Neural cell (in vitro differentiated cells): Measurements from ENCODE around the gene PRKAG2. TPM values are rescaled to one million over a fixed set of nuclear protein-coding genes. Genes with fewer than 3 reads are reported as not detected.

Experiments
- H2AFZ ChIP-seq: fragments of 200-600, 300-800 bp; sonication (generic), shearing (Covaris generic); 2 replicates; pipeline ENCODE4 v1.6.0; 2014; ENCODE audit warnings: low read depth, mild to moderate bottlenecking, antibody characterized with exemption, low read length, moderate library complexity
- H3F3A ChIP-seq: fragments of 200-600 bp; shearing (Covaris generic); 2 replicates; pipeline ENCODE4 v1.6.1; 2016; ENCODE audit warnings: mild to moderate bottlenecking, moderate library complexity, mixed read lengths, antibody characterized with exemption, low read length; ENCODE audit not compliant: insufficient read depth, poor library complexity, severe bottlenecking
- H3K27ac ChIP-seq: fragments of 200-600, 300-800 bp; sonication (generic), shearing (Covaris generic); 2 replicates; pipeline ENCODE4 v1.5.1; 2014; ENCODE audit warnings: mild to moderate bottlenecking, low read length, moderate library complexity
- H3K27me3 ChIP-seq: fragments of 300-800, 200-600 bp; sonication (generic), shearing (Covaris generic); 2 replicates; pipeline ENCODE4 v1.6.0; 2014; ENCODE audit warnings: mild to moderate bottlenecking, low read depth, low read length, moderate library complexity; ENCODE audit not compliant: insufficient read depth
- H3K36me3 ChIP-seq: fragments of 300-800, 200-600 bp; sonication (generic), shearing (Covaris generic); 2 replicates; pipeline ENCODE4 v1.5.1; 2014; ENCODE audit warnings: mild to moderate bottlenecking, antibody characterized with exemption, low read length, moderate library complexity; ENCODE audit not compliant: insufficient read depth
- H3K4me2 ChIP-seq: fragments of 300-800, 200-600 bp; sonication (generic), shearing (Covaris generic); 2 replicates; pipeline ENCODE4 v1.6.0; 2014; ENCODE audit warnings: mild to moderate bottlenecking, low read length
- H3K4me3 ChIP-seq: fragments of 300-800, 200-600 bp; sonication (generic), shearing (Covaris generic); 2 replicates; pipeline ENCODE4 v1.5.1; 2014; ENCODE audit warnings: mild to moderate bottlenecking, low read length, moderate library complexity
- H3K79me2 ChIP-seq: fragments of 200-600 bp; shearing (Covaris generic); replicated peaks from 2 replicates; pipeline ENCODE4 v1.6.0; 2014; ENCODE audit warnings: mild to moderate bottlenecking, low read length, moderate library complexity; ENCODE audit not compliant: insufficient read depth
- H3K9ac ChIP-seq: fragments of 300-800, 200-600 bp; sonication (generic), shearing (Covaris generic); 2 replicates; pipeline ENCODE4 v1.6.1; 2016; ENCODE audit warnings: mild to moderate bottlenecking, low read length, mixed read lengths
- H3K9me2 ChIP-seq: fragments of 200-600 bp; shearing (Covaris generic); 2 replicates; pipeline ENCODE4 v1.6.1; 2016; ENCODE audit warnings: mild to moderate bottlenecking, low read length, mixed read lengths; ENCODE audit not compliant: insufficient read depth
- H3K9me3 ChIP-seq: fragments of 200-600, 300-800 bp; sonication (generic), shearing (Covaris generic); 2 replicates; pipeline ENCODE4 v1.6.1; 2016; ENCODE audit warnings: mild to moderate bottlenecking, mixed run types, low read length, moderate library complexity, mixed read lengths
- H4K20me1 ChIP-seq: fragments of 200-600 bp; shearing (Covaris generic); 2 replicates; pipeline ENCODE4 v1.6.1; 2016; ENCODE audit warnings: mild to moderate bottlenecking, mixed run types; ENCODE audit not compliant: insufficient read depth
- EP300 ChIP-seq: fragments of 450-650 bp; conservative IDR thresholded peaks from 2 replicates; pipeline ENCODE4 v1.6.1; 2014; ENCODE audit warnings: antibody characterized with exemption, mild to moderate bottlenecking, moderate library complexity; ENCODE audit not compliant: poor library complexity, severe bottlenecking
- EZH2 ChIP-seq: fragments of 200-600, 300-800 bp; shearing (Covaris generic), sonication (generic); IDR thresholded peaks from 2 replicates; pipeline ENCODE4 v1.6.1; 2014; ENCODE audit warnings: antibody characterized with exemption, low read length, borderline replicate concordance, mild to moderate bottlenecking; ENCODE audit not compliant: insufficient read depth, poor library complexity, severe bottlenecking
- MXI1 ChIP-seq: fragments of 450-650 bp; conservative IDR thresholded peaks from 2 replicates; pipeline ENCODE4 v1.6.1; 2014; ENCODE audit warnings: antibody characterized with exemption, mild to moderate bottlenecking; ENCODE audit not compliant: poor library complexity, severe bottlenecking
- POLR2AphosphoS5 ChIP-seq: IDR thresholded peaks from 2 replicates; pipeline ENCODE4 v1.6.1; 2012
- RAD21 ChIP-seq: fragments of 450-650 bp; conservative IDR thresholded peaks from 2 replicates; pipeline ENCODE4 v1.6.1; 2014; ENCODE audit warnings: antibody characterized with exemption, mild to moderate bottlenecking, moderate library complexity
- SMC3 ChIP-seq: fragments of 450-650 bp; conservative IDR thresholded peaks from 2 replicates; pipeline ENCODE4 v1.6.1; 2014; ENCODE audit warnings: antibody characterized with exemption, mild to moderate bottlenecking, moderate library complexity; ENCODE audit not compliant: poor library complexity
- TAF1 ChIP-seq: IDR thresholded peaks from 2 replicates; pipeline ENCODE4 v1.6.1; 2012; ENCODE audit warnings: low read depth
- polyA plus RNA-seq: library from polyadenylated mRNA; depleted of rRNA; stranded (reverse); fragments of >200 nt; gene quantifications from 2 replicates; pipeline ENCODE4 v1.2.3, GENCODE V29; 2014
- TF ChIP-seq, protein P1 (sequence below): fragments of 450-650 bp; IDR thresholded peaks from 2 replicates; pipeline ENCODE4 v1.5.1; 2014; ENCODE audit warnings: antibody characterized with exemption, mild to moderate bottlenecking, moderate library complexity; ENCODE audit not compliant: poor library complexity, severe bottlenecking
- TF ChIP-seq, protein P2 (sequence below): IDR thresholded peaks from 2 replicates; pipeline ENCODE4 v1.6.1; 2012; ENCODE audit warnings: borderline replicate concordance

PRKAG2 gene
- polyA plus RNA-seq, 1 donor from 2014 or later: 22.9 TPM

DNA sequence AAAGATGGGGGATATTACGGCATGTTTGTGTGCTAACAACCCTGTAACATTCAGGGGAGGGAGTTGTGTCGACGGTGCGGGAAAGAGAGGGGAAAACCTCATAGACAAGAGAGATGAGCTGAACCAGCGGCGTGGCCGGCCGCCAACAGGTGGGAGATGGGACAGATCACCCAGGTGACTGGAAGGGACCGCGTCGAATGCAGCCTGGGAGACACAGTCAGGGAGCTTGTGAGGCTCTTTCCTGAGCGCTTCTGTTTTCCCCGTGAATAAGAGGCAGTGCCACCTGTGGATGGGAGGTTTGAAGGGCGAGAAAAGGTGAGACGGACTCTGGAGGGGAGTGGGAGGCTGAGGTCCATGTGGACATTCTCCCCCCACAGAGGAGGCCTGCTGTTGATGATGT is 9.9 kb upstream of the PRKAG2 start:
- no peak overlapping the region for H2AFZ ChIP-seq

DNA sequence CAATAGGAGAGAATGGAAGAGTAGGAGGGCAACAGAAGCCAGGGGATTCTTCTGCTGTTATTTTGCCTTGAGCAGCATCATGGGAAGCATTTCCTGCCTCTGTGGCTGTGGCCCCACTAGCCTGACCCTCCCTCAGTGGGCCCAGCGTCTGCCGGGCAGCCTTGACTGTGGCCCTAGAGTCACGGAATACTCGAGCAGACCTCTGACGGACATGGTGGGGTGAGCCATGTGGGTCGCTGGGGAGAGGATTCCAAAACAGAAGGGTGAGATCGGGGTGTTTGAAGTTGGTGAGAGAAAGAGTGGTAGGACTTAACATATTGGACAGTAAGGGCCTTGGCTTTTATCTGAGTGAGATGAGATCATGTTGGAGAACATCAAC is 8.3 kb upstream of the PRKAG2 start:
- Histone ChIP-seq H3K4me2 (no peak overlapping the region), H3K9me3 (no peaks in the 10 kb centered on the region), H3K36me3 (no peaks in the 10 kb centered on the region), H3F3A (no peaks in the 10 kb centered on the region), H4K20me1 (no peaks in the 10 kb centered on the region), H3K27me3 (no peaks in the 10 kb centered on the region), H3K79me2 (no peaks in the 10 kb centered on the region), H3K9ac (no peak overlapping the region), H2AFZ (no peak overlapping the region), H3K4me3 (no peak overlapping the region), H3K9me2 (no peaks in the 10 kb centered on the region), H3K27ac (no peak overlapping the region)
- TF ChIP-seq TAF1 (no peak), SMC3 (no peak), RAD21 (no peak), EP300 (no peak)
- TF ChIP-seq, protein P1, sequence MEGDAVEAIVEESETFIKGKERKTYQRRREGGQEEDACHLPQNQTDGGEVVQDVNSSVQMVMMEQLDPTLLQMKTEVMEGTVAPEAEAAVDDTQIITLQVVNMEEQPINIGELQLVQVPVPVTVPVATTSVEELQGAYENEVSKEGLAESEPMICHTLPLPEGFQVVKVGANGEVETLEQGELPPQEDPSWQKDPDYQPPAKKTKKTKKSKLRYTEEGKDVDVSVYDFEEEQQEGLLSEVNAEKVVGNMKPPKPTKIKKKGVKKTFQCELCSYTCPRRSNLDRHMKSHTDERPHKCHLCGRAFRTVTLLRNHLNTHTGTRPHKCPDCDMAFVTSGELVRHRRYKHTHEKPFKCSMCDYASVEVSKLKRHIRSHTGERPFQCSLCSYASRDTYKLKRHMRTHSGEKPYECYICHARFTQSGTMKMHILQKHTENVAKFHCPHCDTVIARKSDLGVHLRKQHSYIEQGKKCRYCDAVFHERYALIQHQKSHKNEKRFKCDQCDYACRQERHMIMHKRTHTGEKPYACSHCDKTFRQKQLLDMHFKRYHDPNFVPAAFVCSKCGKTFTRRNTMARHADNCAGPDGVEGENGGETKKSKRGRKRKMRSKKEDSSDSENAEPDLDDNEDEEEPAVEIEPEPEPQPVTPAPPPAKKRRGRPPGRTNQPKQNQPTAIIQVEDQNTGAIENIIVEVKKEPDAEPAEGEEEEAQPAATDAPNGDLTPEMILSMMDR: no peak
- TF ChIP-seq, protein P2, sequence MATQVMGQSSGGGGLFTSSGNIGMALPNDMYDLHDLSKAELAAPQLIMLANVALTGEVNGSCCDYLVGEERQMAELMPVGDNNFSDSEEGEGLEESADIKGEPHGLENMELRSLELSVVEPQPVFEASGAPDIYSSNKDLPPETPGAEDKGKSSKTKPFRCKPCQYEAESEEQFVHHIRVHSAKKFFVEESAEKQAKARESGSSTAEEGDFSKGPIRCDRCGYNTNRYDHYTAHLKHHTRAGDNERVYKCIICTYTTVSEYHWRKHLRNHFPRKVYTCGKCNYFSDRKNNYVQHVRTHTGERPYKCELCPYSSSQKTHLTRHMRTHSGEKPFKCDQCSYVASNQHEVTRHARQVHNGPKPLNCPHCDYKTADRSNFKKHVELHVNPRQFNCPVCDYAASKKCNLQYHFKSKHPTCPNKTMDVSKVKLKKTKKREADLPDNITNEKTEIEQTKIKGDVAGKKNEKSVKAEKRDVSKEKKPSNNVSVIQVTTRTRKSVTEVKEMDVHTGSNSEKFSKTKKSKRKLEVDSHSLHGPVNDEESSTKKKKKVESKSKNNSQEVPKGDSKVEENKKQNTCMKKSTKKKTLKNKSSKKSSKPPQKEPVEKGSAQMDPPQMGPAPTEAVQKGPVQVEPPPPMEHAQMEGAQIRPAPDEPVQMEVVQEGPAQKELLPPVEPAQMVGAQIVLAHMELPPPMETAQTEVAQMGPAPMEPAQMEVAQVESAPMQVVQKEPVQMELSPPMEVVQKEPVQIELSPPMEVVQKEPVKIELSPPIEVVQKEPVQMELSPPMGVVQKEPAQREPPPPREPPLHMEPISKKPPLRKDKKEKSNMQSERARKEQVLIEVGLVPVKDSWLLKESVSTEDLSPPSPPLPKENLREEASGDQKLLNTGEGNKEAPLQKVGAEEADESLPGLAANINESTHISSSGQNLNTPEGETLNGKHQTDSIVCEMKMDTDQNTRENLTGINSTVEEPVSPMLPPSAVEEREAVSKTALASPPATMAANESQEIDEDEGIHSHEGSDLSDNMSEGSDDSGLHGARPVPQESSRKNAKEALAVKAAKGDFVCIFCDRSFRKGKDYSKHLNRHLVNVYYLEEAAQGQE: no peak

More for the DNA sequence above, 9.9 kb upstream of the PRKAG2 start:
- no peaks in the 10 kb centered on the region for H3K27me3 ChIP-seq
- no peaks in the 10 kb centered on the region for H4K20me1 ChIP-seq
- H3K27ac ChIP-seq: no peak overlapping the region
- TF ChIP-seq, protein P1: no peak
- TF ChIP-seq EZH2: no peak
- TF ChIP-seq SMC3: no peak
- no peak for TF ChIP-seq EP300
- TF ChIP-seq MXI1: no peak
- TF ChIP-seq POLR2AphosphoS5: no peak
- TF ChIP-seq RAD21: no peak
- TF ChIP-seq TAF1: no peak
- TF ChIP-seq, protein P2: no peak
- no peak overlapping the region for H3K4me3 ChIP-seq
- H3K9ac ChIP-seq: no peak overlapping the region
- no peaks in the 10 kb centered on the region for H3F3A ChIP-seq
- no peaks in the 10 kb centered on the region for H3K9me2 ChIP-seq
- no peak overlapping the region for H3K4me2 ChIP-seq
- no peaks in the 10 kb centered on the region for H3K79me2 ChIP-seq
- H3K36me3 ChIP-seq: no peaks in the 10 kb centered on the region
- no peaks in the 10 kb centered on the region for H3K9me3 ChIP-seq
